GM12878 (cell line): ENCODE data around the gene PMM2.

Source experiments
- NR2C1 ChIP-seq: fragments of 450-650 bp; IDR thresholded peaks from 2 replicates; pipeline ENCODE4 v1.6.1; 2017; ENCODE audit warnings: antibody characterized with exemption, mild to moderate bottlenecking, moderate library complexity
- YY1 ChIP-seq: IDR thresholded peaks from 2 replicates; pipeline ENCODE4 v1.6.1; 2011; ENCODE audit warnings: low read depth, mild to moderate bottlenecking, low read length
- ZNF217 ChIP-seq: fragments of 450-650 bp; IDR thresholded peaks from 2 replicates; pipeline ENCODE4 v1.6.1; 2017; ENCODE audit warnings: antibody characterized with exemption, mild to moderate bottlenecking
- ZNF384 ChIP-seq: IDR thresholded peaks from 2 replicates; pipeline ENCODE4 v1.6.1; 2012; ENCODE audit warnings: low read depth, mild to moderate bottlenecking, low read length, improper control_type of control experiment, borderline replicate concordance
- TF ChIP-seq, protein P1 (sequence below), 3 experiments: IDR thresholded peaks in 2 of 3; conservative IDR thresholded peaks in 1 of 3; 2 replicates each; pipeline ENCODE4 v1.5.1; 2011; ENCODE audit warnings: low read depth in 3 of 3, low read length in 3 of 3, mild to moderate bottlenecking in 3 of 3, control low read depth in 2 of 3, moderate library complexity in 2 of 3, inconsistent platforms in 1 of 3, mixed read lengths in 1 of 3; ENCODE audit not compliant: control insufficient read depth in 2 of 3, insufficient read depth in 1 of 3; ENCODE audit errors: extremely low read depth in 1 of 3

GRCh38 chr16:8892101-8892575 lies 94.5 kb downstream of the PMM2 start:
- TF ChIP-seq ZNF384: no peak
- no peak for TF ChIP-seq ZNF217
- TF ChIP-seq, protein P1, sequence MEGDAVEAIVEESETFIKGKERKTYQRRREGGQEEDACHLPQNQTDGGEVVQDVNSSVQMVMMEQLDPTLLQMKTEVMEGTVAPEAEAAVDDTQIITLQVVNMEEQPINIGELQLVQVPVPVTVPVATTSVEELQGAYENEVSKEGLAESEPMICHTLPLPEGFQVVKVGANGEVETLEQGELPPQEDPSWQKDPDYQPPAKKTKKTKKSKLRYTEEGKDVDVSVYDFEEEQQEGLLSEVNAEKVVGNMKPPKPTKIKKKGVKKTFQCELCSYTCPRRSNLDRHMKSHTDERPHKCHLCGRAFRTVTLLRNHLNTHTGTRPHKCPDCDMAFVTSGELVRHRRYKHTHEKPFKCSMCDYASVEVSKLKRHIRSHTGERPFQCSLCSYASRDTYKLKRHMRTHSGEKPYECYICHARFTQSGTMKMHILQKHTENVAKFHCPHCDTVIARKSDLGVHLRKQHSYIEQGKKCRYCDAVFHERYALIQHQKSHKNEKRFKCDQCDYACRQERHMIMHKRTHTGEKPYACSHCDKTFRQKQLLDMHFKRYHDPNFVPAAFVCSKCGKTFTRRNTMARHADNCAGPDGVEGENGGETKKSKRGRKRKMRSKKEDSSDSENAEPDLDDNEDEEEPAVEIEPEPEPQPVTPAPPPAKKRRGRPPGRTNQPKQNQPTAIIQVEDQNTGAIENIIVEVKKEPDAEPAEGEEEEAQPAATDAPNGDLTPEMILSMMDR (IDR thresholded peaks at IDR 0.05 in 2 of 3, conservative IDR thresholded peaks at IDR 0.05 in 1 of 3; ENCODE audit: control insufficient read depth in 2 of 3, extremely low read depth in 1 of 3, insufficient read depth in 1 of 3, low read depth in 3 of 3, low read length in 3 of 3): no peak
- no peak for TF ChIP-seq NR2C1
- TF ChIP-seq YY1: no peak
